Measurements from ENCODE around the gene SCARF2. TPM values are rescaled to one million over a fixed set of nuclear protein-coding genes. Genes with fewer than 3 reads are reported as not detected.
"Not testable (repeated sequence)": the region's sequence is repeated elsewhere in the genome, so short reads cannot be mapped to it uniquely, and the experiment has no call there.

SCARF2 gene
- total RNA-seq, 1 donor from 2014 or later: 1.6 TPM

DNA sequence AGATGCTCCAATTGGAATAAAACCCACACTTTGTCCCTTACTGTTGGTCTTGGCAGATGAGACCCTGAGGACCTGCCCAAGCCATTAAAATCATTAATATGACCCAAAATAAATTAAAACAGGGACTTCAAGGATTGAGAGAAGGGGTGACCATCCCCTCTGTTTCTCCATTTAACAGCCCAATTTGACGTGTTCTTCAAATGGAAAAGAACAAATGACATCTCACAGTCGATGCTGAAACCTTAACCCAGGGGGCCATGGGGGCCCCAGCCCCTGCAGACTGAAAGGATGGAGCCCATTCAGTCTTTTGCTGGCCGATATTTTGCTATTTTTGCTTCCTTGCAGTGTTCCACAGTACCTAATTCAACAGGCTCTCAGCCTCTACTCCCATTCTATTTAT, 23.2 kb downstream of the SCARF2 start:
- DNase-seq (ENCODE audit: low spot score in 2 of 2) (no peak), FAIRE-seq (no peak)

DNA sequence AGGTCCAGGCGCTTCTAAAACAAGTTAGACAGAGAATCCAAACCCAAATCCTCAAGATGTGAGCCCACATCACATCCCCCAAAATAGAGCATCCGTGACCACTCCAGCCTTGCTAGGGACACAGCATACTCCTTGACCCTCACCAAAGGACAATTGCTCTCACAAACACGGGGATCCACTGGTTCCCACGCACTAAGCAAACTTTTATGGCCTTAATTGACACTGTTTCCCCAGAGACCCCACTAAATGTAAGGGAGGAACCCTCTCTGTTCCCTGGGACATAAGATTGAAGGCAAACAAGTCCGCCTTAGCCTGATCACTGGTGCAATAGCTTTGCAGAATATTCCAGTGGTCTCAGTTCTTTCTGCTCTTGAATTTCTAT, 23.6 kb downstream of the SCARF2 start:
- no peak for DNase-seq (ENCODE audit: low spot score in 2 of 2)
- no peak for FAIRE-seq

GRCh38 chr22:20413217-20414058, 24.2 kb downstream of the SCARF2 start:
- DNase-seq (ENCODE audit: low spot score in 2 of 2): no peak
- no peak for FAIRE-seq

DNA sequence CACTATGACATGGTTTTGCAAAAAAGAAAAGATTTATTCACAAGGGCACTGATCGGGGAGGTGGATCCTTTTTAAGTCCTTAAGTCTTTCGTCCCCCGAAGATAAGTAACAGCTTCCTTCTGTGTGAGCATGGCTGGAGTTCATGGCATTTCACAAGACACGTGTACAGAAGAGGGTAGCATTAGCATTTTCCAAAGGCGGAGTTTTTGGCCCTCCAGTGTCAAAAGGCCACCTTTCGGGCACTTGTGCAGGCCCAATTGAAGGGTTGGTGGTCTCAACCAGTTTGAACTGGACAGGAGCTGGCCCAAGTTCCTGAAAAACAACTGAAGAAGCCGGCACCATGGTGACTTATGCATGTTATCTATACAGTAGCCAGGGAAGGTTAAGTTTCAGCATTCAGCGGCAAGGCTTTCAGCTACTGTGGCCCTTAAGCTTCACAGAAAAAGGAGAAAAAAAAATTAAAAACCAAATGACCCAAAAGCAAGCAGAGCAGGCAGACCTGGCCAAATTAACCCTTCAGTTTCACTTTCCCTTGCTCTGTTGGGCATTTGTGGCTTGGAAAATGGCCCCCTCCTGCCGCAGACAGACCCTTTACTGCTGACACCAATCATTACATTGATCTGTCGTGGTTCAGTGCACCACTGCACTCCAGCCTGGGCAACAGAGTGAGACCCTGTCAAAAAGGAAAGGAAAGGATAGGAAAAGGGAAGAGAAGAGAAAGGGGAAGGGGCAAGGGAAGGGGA, 25.0 kb downstream of the SCARF2 start:
- DNase-seq (ENCODE audit: low spot score in 2 of 2) (no peak), FAIRE-seq (no peak)

DNA sequence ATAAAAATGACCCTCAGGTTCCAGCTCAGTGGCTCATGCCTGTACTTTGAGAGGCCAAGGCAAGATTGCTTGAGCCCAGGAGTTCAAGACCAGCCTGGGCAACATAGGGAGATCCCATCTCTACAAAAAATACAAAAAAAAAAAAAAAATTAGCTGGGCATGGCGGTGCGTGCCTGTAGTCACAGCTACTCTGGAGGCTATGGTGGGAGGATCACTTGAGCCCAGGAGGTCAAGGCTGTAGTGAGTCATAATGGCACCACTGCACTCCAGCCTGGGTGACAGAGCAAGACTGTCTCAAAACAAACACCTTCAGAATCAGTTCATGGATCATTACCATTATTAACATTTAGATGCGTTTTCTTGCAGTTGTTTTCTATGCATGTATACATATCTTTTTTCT, 28.2 kb downstream of the SCARF2 start:
- FAIRE-seq; DNase-seq (ENCODE audit: low spot score in 2 of 2): not testable (repeated sequence)

GRCh38 chr22:20408891-20409290, 28.7 kb downstream of the SCARF2 start:
- FAIRE-seq: no peak

GRCh38 chr22:20407829-20408228, 29.8 kb downstream of the SCARF2 start:
- no peak for FAIRE-seq
- no peak for DNase-seq (ENCODE audit: low spot score in 2 of 2)

More at GRCh38 chr22:20408891-20409290, 28.7 kb downstream of the SCARF2 start:
- no peak for DNase-seq (ENCODE audit: low spot score in 2 of 2)

GRCh38 chr22:20406686-20407408, 30.8 kb downstream of the SCARF2 start:
- FAIRE-seq (no peak), DNase-seq (ENCODE audit: low spot score in 2 of 2) (no peak)

GRCh38 chr22:20405931-20406685, 31.5 kb downstream of the SCARF2 start:
- FAIRE-seq (no peak), DNase-seq (ENCODE audit: low spot score in 2 of 2) (no peak)

DNA sequence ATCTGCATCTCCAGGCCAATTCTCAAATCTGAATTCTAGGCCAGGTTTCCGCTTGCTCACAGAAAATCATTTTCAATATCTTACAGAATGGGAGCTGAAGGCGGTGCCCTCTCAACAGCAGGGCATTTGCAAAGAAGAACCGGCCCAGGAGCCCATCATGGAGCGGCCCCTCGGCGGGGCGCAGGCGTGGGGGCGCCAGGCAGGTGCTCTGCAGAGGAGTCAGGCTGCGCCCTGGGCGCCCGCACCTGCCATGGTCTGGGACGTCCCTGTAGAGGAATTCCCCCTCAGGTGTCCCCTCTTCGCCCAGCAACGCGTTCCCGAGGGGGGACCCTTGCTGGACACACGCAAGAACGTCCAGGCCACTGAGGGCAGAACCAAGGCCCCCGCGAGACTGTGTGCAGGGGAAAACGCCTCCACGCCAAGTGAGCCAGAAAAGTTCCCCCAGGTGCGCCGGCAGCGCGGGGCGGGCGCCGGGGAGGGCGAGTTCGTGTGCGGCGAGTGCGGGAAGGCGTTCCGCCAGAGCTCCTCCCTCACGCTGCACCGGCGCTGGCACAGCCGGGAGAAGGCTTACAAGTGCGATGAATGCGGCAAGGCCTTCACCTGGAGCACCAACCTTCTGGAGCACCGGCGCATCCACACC, 32.2 kb downstream of the SCARF2 start:
- DNase-seq (ENCODE audit: low spot score in 2 of 2): no peak
- no peak for FAIRE-seq

GRCh38 chr22:20404881-20405280, 32.7 kb downstream of the SCARF2 start:
- DNase-seq (ENCODE audit: low spot score in 2 of 2) (no peak), FAIRE-seq (no peak)

- no peak for FAIRE-seq
- no peak for DNase-seq (ENCODE audit: low spot score in 2 of 2)
Measured at GRCh38 chr22:20403779-20404140, 33.9 kb downstream of the SCARF2 start.

DNA sequence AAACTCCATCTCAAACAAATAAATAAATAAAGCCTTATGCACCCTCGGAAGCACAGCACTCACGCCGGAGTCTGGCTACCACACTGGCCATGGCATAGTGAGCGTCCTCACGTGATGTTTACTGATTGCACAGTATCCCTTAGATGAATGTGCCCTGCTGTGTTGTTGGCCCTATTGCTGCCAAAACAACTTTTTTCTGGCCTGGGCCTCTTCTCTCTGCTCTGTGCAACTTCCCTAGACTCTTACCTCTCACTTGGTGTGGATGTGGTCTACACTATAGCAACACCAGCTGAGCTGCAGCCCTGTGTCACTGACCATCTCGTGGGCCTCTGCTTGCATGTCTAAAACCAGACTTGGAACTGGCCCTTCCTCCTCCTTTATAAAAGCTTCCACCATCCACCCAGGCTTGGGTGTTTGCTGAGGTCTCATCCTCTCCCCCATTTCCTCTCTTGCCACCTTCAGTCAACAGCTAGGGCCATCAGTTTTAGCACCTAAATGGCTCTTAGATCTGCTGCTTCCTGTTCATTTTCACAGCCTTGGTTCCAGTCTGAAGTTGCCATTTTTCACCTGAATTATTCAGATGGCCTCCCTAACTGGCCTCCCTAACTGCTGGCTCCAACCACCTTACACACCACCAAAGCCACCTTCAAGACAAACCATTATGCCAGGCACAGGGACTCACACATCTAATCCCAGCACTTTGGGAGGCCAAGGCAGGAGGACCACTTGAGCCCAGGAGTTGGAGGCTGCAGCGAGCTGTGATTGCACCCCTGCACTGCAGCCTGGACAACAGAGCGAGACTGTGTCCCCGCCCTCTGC, 34.5 kb downstream of the SCARF2 start:
- no peak for FAIRE-seq
- DNase-seq (ENCODE audit: low spot score in 2 of 2): no peak

- FAIRE-seq: no peak
- no peak for DNase-seq (ENCODE audit: low spot score in 2 of 2)
Measured at GRCh38 chr22:20401376-20402014, 36.1 kb downstream of the SCARF2 start.

DNA sequence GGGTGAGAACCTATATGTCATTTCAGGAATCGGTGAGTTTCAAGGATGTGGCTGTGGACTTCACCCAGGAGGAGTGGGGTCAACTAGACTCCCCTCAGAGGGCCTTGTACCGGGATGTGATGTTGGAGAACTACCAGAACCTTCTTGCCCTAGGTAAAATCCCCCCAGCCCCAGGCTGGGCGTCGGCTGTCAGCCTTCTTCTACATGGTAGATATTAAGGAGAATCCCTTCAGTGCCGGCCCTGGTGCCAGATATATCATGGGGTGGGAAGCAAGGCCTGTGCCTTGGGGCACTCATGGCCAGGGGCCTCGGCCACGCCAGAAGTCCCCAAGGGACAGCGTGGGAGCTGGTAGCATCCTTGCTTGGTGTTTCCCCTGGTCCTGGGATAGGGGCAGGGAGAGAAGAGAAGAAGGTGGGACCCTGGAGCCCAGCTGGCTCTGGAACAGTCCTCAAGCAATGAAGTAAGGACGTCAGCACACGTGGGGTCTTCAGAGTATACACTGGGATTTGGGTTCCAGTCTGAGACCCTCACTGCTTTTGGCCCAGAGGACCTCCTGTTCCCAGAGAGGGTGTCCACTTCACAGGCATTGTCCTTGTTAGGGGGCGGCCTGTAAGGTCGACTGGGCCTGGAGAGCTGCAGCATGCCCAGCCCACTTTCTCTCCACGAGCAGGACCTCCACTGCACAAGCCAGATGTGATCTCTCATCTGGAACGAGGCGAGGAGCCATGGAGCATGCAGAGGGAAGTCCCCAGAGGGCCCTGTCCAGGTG, 36.8 kb downstream of the SCARF2 start:
- FAIRE-seq: no peak

DNA sequence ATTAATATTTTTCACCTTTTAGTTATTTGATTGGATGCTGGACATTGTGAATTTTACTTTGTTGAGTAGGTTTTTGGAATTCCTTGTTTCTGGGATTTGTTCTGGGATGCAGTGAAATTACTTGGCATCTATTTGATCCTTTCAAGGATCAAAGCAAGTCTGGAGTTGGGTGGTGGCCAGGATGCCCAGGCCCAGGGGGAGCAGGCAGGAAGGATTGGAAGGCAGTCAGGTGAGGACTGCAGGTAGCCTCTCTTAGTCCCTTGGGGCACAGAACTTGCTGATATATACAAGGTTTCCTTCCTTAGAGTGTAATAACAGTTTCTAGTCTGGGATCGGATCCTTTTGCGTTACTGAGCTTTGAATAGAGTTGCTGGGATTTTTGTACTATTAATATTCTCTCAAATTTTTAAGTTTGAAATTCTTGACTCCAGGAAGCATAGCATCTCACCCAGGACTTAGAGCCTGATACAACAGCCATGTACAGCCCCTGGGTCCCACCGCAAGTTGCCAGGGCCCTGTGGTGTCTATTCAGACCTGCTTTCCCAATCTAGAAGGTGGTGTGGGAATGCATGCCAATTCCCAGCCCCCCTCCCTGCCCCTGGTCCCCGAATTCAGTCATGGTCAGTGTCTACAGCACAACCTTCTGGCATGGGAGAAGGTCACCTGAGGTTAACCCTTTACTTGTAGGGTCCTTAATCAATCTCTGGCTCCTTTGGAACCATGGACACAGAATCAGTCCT, 37.6 kb downstream of the SCARF2 start:
- FAIRE-seq (no peak), DNase-seq (ENCODE audit: low spot score in 2 of 2) (no peak)

More for the DNA sequence above, 36.8 kb downstream of the SCARF2 start:
- no peak for DNase-seq (ENCODE audit: low spot score in 2 of 2)

GRCh38 chr22:20398420-20398819, 39.2 kb downstream of the SCARF2 start:
- DNase-seq (ENCODE audit: low spot score in 2 of 2): no peak
- FAIRE-seq: no peak
